Measurements from ENCODE around the gene EPN2. TPM values are rescaled to one million over a fixed set of nuclear protein-coding genes. Genes with fewer than 3 reads are reported as not detected.

Gene EPN2
- polyA plus RNA-seq, 3 donors: 0.93 TPM; not detected in 2

GRCh38 chr17:19286751-19287341 is 49.7 kb downstream of the EPN2 start:
- H3K4me3 ChIP-seq (replicated peaks in 1 of 3; ENCODE audit: low read depth in 2 of 3, low read length in 3 of 3): no peak overlapping the region
- Mint-ChIP-seq H3K4me3 (peak overlapping the region in 1 of 2 donors; percentile 56), H3K27ac (peak overlapping the region in 1 of 7 donors; percentile 1)

GRCh38 chr17:19287651-19288050 is 50.5 kb downstream of the EPN2 start:
- Histone ChIP-seq H3K4me2 (replicated peaks; ENCODE audit: extremely low read depth, low read length, poor library complexity, severe bottlenecking) (no peak overlapping the region), H3K36me3 (replicated peaks in 1 of 2; ENCODE audit: control insufficient read depth in 1 of 2, insufficient read depth in 2 of 2, low read length in 2 of 2) (no peaks in the 10 kb centered on the region), H2AFZ (ENCODE audit: insufficient read depth, low read depth, low read length, poor library complexity, severe bottlenecking) (no peak overlapping the region), H3K9me3 (replicated peaks in 1 of 2; ENCODE audit: control insufficient read depth in 1 of 2, insufficient read depth in 1 of 2, low read length in 2 of 2) (no peaks in the 10 kb centered on the region), H4K20me1 (ENCODE audit: insufficient read depth, low read length) (no peaks in the 10 kb centered on the region), H3K9ac (ENCODE audit: insufficient read depth, low read length, poor library complexity, severe bottlenecking) (no peak overlapping the region), H3K27ac (ENCODE audit: low read depth in 1 of 2, low read length in 2 of 2) (no peak overlapping the region), H3K79me2 (ENCODE audit: insufficient read depth, low read length) (no peaks in the 10 kb centered on the region), H3K27me3 (ENCODE audit: control insufficient read depth in 2 of 2, insufficient read depth in 2 of 2, low read length in 2 of 2) (peaks cover 0 to 34% of the 10 kb centered on the region in 2 donors), H3K4me3 (replicated peaks in 1 of 3; ENCODE audit: low read depth in 2 of 3, low read length in 3 of 3) (no peak overlapping the region), H3K4me1 (ENCODE audit: control insufficient read depth in 1 of 2, insufficient read depth in 2 of 2, low read length in 2 of 2) (peaks cover 10 to 13% of the 10 kb centered on the region in 2 donors)
- H3K27me3 Mint-ChIP-seq (ENCODE audit: low read depth in 3 of 3): peaks cover 58 to 72% (median 71%) of the 10 kb centered on the region in 3 donors
- no peak for DNase-seq
- H3K36me3 Mint-ChIP-seq: peaks cover 3 to 19% of the 10 kb centered on the region in 2 donors
- H3K4me3 Mint-ChIP-seq: peak overlapping the region in 1 of 2 donors; percentile 47
- no peak overlapping the region for H3K27ac Mint-ChIP-seq
- WGBS (ENCODE audit: insufficient coverage): no CpG with 5 or more reads among the region's 2 CpGs
- intact Hi-C loops (cut with micrococcal nuclease): no loop called here
- H3K9me3 Mint-ChIP-seq: no peaks in the 10 kb centered on the region
- TF ChIP-seq CTCF (IDR thresholded peaks at IDR 0.05): no peak
- peaks cover 16% of the 10 kb centered on the region for H3K4me1 Mint-ChIP-seq

More at GRCh38 chr17:19286751-19287341, 49.7 kb downstream of the EPN2 start:
- Histone ChIP-seq H2AFZ (ENCODE audit: insufficient read depth, low read depth, low read length, poor library complexity, severe bottlenecking) (no peak overlapping the region), H3K4me1 (ENCODE audit: control insufficient read depth in 1 of 2, insufficient read depth in 2 of 2, low read length in 2 of 2) (peaks cover 10 to 13% of the 10 kb centered on the region in 2 donors), H3K9me3 (replicated peaks in 1 of 2; ENCODE audit: control insufficient read depth in 1 of 2, insufficient read depth in 1 of 2, low read length in 2 of 2) (no peaks in the 10 kb centered on the region), H3K4me2 (replicated peaks; ENCODE audit: extremely low read depth, low read length, poor library complexity, severe bottlenecking) (no peak overlapping the region), H3K27me3 (ENCODE audit: control insufficient read depth in 2 of 2, insufficient read depth in 2 of 2, low read length in 2 of 2) (peaks cover 1 to 32% of the 10 kb centered on the region in 2 donors), H3K27ac (ENCODE audit: low read depth in 1 of 2, low read length in 2 of 2) (no peak overlapping the region), H3K9ac (ENCODE audit: insufficient read depth, low read length, poor library complexity, severe bottlenecking) (no peak overlapping the region), H3K79me2 (ENCODE audit: insufficient read depth, low read length) (no peaks in the 10 kb centered on the region), H4K20me1 (ENCODE audit: insufficient read depth, low read length) (no peaks in the 10 kb centered on the region), H3K36me3 (replicated peaks in 1 of 2; ENCODE audit: control insufficient read depth in 1 of 2, insufficient read depth in 2 of 2, low read length in 2 of 2) (no peaks in the 10 kb centered on the region)
- no peak for TF ChIP-seq CTCF (IDR thresholded peaks at IDR 0.05)
- H3K36me3 Mint-ChIP-seq: peaks cover 3 to 20% of the 10 kb centered on the region in 2 donors
- 89% methylated on average over 6 of the region's 11 CpGs for WGBS (ENCODE audit: insufficient coverage)
- intact Hi-C loops (cut with micrococcal nuclease): no loop called here
- peaks cover 16% of the 10 kb centered on the region for H3K4me1 Mint-ChIP-seq
- no peaks in the 10 kb centered on the region for H3K9me3 Mint-ChIP-seq
- H3K27me3 Mint-ChIP-seq (ENCODE audit: low read depth in 3 of 3): peaks cover 50 to 67% (median 67%) of the 10 kb centered on the region in 3 donors
- DNase-seq: no peak

All from CD14-positive monocyte (primary cell).